Cardiac fibroblast (primary cell): ENCODE data around the gene TOMM70.

Experiments
- DNase-seq, 2 donors: peaks; one replicate each; pipeline versions ENCODE4 v3.0.0 to v3.0.0-alpha.2; 2010; ENCODE audit warnings: low read depth in 2 of 2
- H3K4me3 ChIP-seq, 2 donors: replicated peaks in 1 of 2; 1 replicate in 1 of 2; 2 replicates in 1 of 2; pipeline ENCODE4 v1.5.1; 2011; ENCODE audit warnings: low read depth in 2 of 2, low read length in 2 of 2, mild to moderate bottlenecking in 2 of 2, moderate library complexity in 1 of 2
- TF ChIP-seq, protein P1 (sequence below): IDR thresholded peaks from one replicate; pipeline ENCODE4 v1.5.1; 2011; ENCODE audit warnings: low read depth, mild to moderate bottlenecking, low read length, inconsistent platforms

The TOMM70 gene

DNA sequence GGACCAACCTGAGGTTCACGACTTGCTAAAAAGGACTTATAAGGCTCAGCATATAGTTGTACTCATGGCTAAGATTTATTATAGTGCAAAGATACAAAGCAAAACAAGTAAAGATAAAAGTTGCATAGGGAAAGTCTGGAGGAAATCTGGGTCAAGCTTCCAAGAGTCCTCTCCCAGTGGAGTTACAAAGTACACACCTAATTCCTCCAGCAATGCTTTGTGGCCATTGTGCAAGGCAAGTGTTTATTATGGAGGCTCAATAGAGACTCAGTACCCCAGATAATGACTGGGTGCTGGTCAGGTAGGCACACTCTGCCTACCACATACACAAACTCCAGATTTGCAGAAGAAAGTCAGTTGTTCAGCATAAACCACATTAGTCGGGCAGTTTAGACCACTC, 23.4 kb upstream of the TOMM70 start:
- no peak overlapping the region for H3K4me3 ChIP-seq
- DNase-seq = no peak
- TF ChIP-seq, protein P1, sequence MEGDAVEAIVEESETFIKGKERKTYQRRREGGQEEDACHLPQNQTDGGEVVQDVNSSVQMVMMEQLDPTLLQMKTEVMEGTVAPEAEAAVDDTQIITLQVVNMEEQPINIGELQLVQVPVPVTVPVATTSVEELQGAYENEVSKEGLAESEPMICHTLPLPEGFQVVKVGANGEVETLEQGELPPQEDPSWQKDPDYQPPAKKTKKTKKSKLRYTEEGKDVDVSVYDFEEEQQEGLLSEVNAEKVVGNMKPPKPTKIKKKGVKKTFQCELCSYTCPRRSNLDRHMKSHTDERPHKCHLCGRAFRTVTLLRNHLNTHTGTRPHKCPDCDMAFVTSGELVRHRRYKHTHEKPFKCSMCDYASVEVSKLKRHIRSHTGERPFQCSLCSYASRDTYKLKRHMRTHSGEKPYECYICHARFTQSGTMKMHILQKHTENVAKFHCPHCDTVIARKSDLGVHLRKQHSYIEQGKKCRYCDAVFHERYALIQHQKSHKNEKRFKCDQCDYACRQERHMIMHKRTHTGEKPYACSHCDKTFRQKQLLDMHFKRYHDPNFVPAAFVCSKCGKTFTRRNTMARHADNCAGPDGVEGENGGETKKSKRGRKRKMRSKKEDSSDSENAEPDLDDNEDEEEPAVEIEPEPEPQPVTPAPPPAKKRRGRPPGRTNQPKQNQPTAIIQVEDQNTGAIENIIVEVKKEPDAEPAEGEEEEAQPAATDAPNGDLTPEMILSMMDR = no peak

DNA sequence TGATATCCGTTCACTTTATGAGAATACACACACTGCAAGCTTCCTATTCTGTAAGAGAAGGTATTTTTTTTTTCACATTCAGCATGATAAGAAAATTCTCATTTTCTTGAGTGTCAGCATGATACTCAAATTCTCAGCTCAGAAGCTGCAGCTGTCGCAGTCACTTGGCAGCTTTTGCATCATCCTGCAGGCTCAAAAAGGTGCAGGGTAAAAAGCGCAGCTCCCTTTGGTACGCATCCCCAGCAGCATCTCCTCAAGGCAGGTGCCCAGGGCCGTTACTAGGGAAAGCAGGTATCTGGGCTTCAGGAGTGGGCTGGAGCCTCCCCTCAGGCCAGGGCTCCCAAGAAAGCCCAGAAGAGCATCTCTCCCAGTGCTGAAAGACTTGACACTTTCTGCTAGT, 22.7 kb upstream of the TOMM70 start:
- no peak overlapping the region for H3K4me3 ChIP-seq
- DNase-seq = no peak
- TF ChIP-seq, protein P1 = no peak

DNA sequence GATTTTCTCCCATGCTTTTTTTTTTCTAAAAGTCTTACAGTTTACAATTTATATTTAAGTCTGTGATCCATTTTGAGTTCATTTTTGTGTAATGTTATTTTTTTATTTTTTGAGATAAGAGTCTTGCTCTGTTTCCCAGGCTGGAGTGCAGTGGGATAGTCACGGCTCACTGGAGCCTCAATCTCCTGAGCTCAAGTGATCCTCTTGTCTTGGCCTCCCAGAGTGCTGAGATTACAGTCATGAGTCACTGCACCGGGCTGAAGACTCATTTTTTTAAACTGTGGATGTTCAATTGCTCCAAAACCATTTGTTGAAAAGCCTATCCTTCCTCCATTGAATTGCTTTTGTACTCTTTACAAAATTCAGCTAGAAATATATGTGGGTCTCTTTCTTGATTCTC, 20.0 kb upstream of the TOMM70 start:
- H3K4me3 ChIP-seq = no peak overlapping the region
- peak in 1 of 2 donors; percentile 10 for DNase-seq
- TF ChIP-seq, protein P1 = no peak

DNA sequence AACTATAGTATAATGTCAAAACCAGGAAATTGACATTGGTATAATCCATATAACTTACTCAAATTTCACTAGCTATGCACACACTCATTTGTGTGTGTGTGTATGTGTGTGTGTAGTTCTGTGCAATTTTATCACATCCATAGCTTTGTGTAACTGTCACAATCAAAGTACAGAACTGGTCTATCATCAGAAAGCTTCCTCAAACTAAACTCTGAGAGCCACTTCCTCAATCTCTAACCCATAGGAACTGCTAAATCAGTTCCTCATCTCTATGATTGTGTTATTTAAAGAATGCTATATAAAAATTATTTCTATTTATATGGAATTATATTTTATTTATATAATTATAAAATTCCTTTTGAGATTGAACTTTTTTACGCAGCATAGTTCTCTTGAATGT, 18.5 kb upstream of the TOMM70 start:
- TF ChIP-seq, protein P1 = no peak
- DNase-seq = no peak
- no peak overlapping the region for H3K4me3 ChIP-seq

DNA sequence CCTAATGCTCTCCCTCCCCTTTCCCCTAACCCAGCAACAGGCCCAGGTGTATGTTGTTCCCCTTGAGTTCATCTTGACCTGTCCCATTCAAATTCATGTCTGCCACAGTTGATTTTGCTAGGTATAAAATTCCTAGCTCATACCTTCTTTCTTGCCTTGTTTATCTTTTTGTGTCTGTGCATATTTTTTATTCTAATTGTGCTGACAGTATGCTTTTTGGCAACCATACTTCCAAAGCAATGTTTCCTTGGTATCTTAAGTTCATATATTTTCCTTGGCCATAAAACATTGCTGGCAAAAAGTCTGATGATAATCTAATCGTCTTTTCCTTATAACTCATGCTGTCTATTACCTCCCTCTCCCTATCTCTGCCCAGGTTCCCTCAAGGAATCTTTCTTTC, 16.0 kb upstream of the TOMM70 start:
- H3K4me3 ChIP-seq = no peak overlapping the region
- TF ChIP-seq, protein P1 = no peak
- DNase-seq = no peak

DNA sequence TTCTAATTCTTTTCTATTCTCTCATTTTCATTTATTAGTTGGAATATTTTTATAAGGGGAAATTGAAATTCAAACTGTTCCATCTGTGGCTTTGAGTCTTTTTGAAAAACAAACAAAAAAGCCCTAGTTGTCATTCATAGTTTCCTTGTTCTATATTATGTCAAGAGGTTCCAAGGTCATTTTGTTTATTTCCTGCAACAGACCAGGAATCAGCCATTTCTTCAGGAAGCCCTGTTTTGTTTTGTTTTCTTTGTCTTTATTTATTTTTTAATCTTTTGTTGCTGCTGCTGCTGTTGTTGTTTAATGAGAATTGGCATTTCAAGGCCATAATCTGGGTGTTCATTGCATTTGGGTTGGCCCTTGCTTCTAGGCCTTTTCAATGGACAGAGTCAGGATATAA, 15.3 kb upstream of the TOMM70 start:
- no peak overlapping the region for H3K4me3 ChIP-seq
- TF ChIP-seq, protein P1 = no peak
- no peak for DNase-seq

DNA sequence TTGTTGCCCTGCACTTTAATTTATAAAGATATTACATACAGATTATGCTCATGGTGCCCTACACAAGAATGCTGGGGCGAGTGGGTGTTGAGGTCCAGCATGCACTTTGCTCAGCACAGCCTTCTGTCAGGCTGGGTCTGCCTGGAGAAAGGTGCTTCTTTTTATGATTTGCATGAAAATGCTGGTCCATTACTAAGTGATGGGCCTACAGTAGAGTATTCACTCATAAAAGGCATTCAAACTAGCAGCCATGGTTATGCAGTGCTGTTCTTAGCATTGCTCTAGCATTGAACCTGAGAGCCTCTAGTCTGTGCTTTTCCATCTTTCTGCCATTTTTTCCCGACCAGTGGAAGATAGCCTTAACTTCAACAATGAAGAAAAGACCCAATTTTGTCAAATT, 12.7 kb upstream of the TOMM70 start:
- TF ChIP-seq, protein P1 = no peak
- no peak for DNase-seq
- H3K4me3 ChIP-seq = no peak overlapping the region
